ENCODE data around the gene BEST1.

- TF ChIP-seq POLR2AphosphoS5 (IDR thresholded peaks at IDR 0.05; ENCODE audit: low read depth, low read length) (no peak), SPI1 (IDR thresholded peaks at IDR 0.05; ENCODE audit: low read depth, low read length) (no peak)
Observed at GRCh38 chr11:61952882-61953281, 2.7 kb downstream of the BEST1 start.
